ENCODE data around the gene ATPAF1.

The ATPAF1 gene

DNA sequence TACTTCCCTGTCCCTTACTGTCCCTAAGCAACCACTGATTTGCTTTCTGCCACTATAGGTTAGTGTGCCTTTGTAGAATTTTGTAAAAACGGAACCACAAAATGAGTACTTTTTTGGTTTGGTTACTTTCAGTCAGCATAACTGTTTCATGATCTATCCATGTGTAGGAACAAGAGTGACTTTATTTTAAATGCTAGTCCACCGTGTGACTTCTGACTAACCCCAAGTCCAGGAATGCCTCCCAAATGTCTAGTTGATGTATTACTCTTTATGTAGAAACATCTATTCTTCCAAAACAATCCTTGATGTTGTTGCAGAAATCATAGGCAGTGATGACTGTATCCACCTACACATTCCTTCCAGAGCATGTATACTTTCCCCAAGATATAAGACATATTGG is 21.3 kb downstream of the ATPAF1 start:
- no peak for DNase-seq

DNA sequence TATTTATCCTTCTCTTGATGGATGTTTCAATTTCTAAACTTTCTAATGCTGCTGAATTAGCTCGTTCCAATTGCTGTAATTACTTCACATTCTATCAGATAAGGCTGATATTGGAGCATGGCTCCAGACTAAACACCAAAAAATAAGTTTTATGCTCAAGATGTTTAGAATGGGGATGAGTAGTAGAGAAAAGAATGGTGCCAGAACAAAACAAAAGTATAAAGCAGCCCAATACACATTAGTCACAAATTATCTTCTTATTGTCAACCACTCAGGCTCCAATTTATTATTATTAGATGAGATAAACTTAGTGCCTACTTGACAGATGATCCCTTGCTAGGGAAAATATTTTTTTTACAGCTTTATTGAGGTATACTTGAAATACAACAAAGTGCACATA is 21.8 kb downstream of the ATPAF1 start:
- DNase-seq: no peak

DNA sequence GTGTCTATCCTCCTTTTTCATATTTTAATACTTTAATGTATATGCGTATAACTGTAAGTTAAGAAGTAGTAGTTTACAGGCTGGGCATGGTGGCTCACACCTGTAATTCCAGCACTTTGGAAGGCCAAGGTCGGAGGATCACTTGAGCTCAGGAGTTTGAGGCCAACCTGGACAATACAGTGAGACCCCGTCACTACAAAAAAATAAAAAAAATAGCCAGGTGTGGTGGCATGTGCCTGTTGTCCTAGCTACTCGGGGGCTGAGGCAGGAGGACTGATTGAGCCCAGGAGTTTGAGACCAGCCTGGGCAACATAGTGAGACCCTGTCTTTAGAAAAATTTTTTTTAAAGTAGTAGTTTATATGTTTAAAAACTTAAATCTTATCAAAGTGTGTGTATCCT is 22.3 kb downstream of the ATPAF1 start:
- DNase-seq: no peak

- DNase-seq: peak; percentile 10
Observed at GRCh38 chr1:46643368-46643775, 24.8 kb downstream of the ATPAF1 start.

- no peak for DNase-seq
Observed at GRCh38 chr1:46642115-46642680, 26.0 kb downstream of the ATPAF1 start.

DNA sequence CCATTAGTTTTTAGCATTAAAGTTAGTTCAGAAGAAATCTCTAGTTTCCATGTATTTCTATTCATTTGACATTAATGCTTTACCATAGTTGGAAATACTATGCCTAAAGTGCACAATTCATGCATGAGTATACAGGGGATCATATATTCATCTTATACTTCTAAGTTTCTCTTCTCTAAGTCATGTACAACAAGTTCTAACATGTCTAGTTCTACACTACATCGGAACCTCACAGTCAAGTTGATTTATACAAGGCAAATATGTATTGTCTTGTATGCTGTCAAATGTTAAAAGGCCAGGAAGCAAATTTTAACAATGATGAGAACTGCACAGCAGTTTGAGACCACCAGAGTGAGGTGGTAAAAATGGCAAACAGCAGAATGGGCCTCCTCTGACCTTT is 28.6 kb downstream of the ATPAF1 start:
- no peak for DNase-seq

GRCh38 chr1:46638921-46639320 is 29.2 kb downstream of the ATPAF1 start:
- DNase-seq: no peak

- no peak for DNase-seq
Observed at GRCh38 chr1:46637444-46638083, 30.6 kb downstream of the ATPAF1 start.

- DNase-seq: no peak
Observed at GRCh38 chr1:46635205-46635604, 33.0 kb downstream of the ATPAF1 start.

- no peak for DNase-seq
Observed at GRCh38 chr1:46630719-46631118, 37.4 kb downstream of the ATPAF1 start.

DNA sequence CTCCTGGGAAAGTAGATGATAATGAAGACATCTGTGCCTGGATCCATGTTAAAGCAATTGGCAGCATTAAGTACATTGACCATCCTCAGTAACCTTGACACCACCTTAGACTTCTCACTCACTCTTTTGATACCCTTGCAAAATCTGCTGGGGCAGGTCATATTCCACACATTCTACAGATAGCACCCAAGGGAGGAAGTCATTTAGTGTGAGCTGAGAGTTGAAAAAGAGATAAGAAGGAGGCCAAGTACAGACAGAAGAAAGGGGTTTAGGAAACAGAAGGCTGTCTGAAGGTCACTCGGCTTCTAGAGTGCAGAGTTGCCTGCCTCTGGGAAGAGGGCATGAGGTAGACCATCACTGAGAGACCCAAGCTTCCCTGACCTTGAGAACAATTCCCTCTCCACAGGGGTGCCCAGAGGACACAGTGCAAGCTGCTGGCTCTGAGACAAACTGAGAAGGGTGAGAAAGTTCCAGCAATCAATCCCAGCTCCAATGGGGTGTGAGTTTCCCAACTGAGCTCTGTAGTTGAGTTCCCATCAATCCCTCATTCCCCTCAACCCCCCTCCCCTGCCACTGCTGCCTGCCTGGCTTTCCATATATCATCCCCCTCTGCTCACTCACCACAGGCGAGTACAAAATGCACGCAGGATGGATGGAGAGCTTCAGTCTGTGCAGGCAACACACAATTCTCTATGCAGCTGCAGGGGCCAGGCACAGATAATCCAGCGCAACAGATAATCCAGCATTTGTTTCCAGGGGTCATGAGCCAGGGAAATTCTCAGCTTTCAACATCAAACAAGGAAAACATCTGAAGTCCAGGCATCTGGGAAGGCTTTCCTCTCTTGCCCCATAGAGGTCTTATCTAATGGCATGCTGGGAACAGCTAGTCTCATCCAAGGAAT is 44.2 kb downstream of the ATPAF1 start:
- DNase-seq: no peak

DNA sequence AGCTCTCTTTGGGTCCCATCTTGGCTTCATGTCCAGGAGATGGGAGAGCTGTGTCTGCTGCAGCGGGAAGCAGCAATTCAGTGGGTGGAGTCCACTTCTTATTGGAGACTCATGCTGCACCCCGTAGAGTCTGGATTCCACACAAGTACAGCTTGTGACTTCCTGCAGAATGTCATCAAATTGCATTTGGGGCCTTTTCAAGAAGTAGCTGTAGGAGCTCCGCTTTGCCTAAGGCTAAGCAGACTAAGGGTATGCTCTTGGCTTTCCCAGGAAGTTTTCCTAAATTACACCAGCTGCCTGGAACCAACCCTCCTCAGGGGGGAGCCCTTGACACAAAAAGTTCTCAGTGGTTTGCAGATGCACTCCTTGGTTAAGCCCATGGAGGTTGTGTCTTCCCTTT is 45.8 kb downstream of the ATPAF1 start:
- no peak for DNase-seq

- DNase-seq: no peak
Observed at GRCh38 chr1:46621930-46622329, 46.2 kb downstream of the ATPAF1 start.

DNA sequence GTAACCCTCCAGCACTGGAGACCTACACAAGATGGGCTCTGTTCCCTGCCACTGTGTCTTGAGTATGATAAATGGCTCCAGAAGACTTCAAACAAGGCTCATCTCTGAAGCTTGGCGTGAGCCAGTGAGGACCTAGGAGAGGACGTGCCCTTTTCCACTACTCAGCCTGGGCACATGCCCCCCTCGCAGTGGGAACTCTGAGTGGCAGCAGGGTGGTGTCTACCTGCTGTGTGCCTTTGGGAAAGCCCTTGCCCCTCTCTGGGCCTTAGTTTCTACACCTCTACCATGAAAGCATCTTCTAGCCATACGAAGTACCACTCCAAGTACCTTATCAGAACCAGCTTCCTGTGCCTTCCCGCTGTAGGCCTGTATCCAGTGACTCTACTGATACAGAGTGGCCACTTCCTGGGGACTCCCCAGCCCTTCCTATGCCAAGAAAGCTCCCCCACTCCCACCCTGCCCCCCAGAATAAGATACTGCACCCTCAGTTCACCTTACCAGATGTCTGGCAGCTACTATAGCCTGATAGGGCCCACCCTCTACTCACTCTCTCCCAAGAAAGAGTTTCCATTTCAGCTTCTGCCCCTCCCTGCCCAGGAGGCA is 48.4 kb downstream of the ATPAF1 start:
- no peak for DNase-seq

- DNase-seq: no peak
Observed at GRCh38 chr1:46618754-46619415, 49.3 kb downstream of the ATPAF1 start.

DNA sequence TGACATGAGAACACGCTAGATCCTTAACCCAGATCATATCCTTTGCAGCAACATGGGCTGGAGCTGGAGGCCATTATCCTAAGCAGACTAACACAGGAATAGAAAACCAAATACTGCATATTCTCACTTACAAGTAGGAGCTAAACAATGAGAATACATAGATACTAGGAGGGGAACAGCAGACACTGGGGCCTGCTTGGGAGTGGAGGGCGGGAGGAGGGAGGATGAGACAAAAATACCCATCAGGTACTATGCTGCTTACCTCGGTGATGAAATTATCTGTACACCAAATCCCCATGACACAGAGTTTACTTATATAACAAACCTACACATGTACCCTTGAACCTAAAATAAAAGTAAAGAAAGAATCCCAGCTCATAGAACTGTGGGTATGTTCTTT is 50.3 kb downstream of the ATPAF1 start:
- DNase-seq: no peak

- no peak for DNase-seq
Observed at GRCh38 chr1:46617108-46617800, 50.9 kb downstream of the ATPAF1 start.

DNA sequence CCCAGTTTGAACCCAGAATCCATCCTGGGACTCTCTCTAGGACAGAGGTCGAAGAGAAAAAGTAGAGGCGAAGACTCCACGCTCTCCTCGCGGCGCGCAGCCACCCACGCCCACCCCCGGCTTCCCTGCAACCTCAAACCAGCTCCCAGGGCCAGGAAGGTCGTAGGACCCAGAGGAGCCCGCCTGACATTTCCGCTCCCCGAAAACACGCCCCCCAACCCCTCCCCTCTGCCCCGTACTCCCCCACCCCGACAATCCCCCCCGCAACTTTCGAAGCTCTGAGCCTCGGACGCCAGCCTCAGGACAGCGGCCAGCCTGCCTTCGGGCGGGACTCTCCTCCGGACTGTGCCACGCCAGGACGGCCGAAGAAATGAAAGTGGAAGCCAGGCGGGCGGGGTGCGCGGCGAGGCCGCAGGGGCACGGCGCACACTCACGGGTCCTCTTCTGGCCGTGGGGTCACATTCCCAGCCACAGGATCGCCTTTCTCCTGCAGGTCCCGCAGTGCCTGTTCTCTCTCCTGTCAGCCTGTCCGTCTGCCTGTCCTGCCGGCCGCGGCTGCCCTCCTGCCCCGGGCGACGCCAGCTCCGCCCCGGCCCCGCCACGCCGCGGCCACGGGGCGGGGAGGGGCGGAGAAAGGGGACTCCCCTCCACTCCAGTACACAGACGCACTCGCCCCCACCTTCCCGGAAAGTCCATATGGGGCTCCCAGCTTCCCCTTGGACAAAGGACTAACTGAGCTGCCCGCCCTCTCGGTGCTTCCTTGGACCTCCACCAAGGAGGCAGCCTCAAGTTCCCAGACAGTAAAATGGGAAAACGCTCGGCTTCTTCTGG is 51.7 kb downstream of the ATPAF1 start, which contains the start of gene MOB3C:
MOB3C (minus strand) TSS at position 535 of the 831 bp plus-strand sequence. CDS start 3,490 bp downstream, outside the sequence.
- no peak for DNase-seq

- DNase-seq: no peak
Observed at GRCh38 chr1:46615735-46616134, 52.4 kb downstream of the ATPAF1 start.

- no peak for DNase-seq
Observed at GRCh38 chr1:46615088-46615487, 53.1 kb downstream of the ATPAF1 start.

GRCh38 chr1:46614604-46614984 is 53.6 kb downstream of the ATPAF1 start:
- DNase-seq: no peak

Measured in NCI-H187 treated with DMSO at 0.1 percent for 48 hours (cell line).